DND-41 (cell line): ENCODE measurements around the gene NFKB2.

Experiments
- ATAC-seq: fragments of 200-7000 bp; cut with Tn5 transposase; 3 replicates; pipeline ENCODE4 v1.9.1; 2021; ENCODE audit warnings: low read depth; ENCODE audit not compliant: insufficient read depth
- DNase-seq: peaks from one replicate; pipeline ENCODE4 v3.0.0-alpha.2; 2020
- H2AFZ ChIP-seq: 2 replicates; pipeline ENCODE4 v1.6.0; 2012; ENCODE audit warnings: low read depth, low read length
- H3K27ac ChIP-seq: 2 replicates; pipeline ENCODE4 v1.5.1; 2012; ENCODE audit warnings: low read length, inconsistent platforms
- H3K27me3 ChIP-seq: fragments of 200-600 bp; sonication (generic); 2 replicates; pipeline ENCODE4 v1.6.0; 2012; ENCODE audit warnings: low read length, mild to moderate bottlenecking, inconsistent platforms; ENCODE audit not compliant: insufficient read depth, poor library complexity
- H3K36me3 ChIP-seq: 2 replicates; pipeline ENCODE4 v1.5.1; 2012; ENCODE audit warnings: low read length, inconsistent platforms; ENCODE audit not compliant: insufficient read depth
- H3K4me1 ChIP-seq: 2 replicates; pipeline ENCODE4 v1.5.1; 2012; ENCODE audit warnings: mild to moderate bottlenecking, low read length; ENCODE audit not compliant: insufficient read depth
- H3K4me2 ChIP-seq: 2 replicates; pipeline ENCODE4 v1.6.0; 2012; ENCODE audit warnings: mild to moderate bottlenecking, moderate library complexity, low read length, inconsistent platforms; ENCODE audit not compliant: insufficient read depth
- H3K4me3 ChIP-seq, 2 experiments: fragments of 200-600 bp in 1 of 2; shearing (Covaris generic) in 1 of 2; 2 replicates each; pipeline ENCODE4 v1.5.1; 2012 to 2016; ENCODE audit warnings: inconsistent platforms in 2 of 2, low read length in 2 of 2, mild to moderate bottlenecking in 2 of 2, low read depth in 1 of 2, moderate library complexity in 1 of 2
- H3K79me2 ChIP-seq: 2 replicates; pipeline ENCODE4 v1.6.0; 2012; ENCODE audit warnings: low read length, inconsistent platforms; ENCODE audit not compliant: insufficient read depth
- H3K9ac ChIP-seq: 2 replicates; pipeline ENCODE4 v1.6.0; 2012; ENCODE audit warnings: low read depth, mild to moderate bottlenecking, inconsistent platforms, low read length, moderate library complexity
- H3K9me3 ChIP-seq: 2 replicates; pipeline ENCODE4 v1.5.1; 2012; ENCODE audit warnings: low read length, moderate library complexity, mild to moderate bottlenecking, inconsistent platforms; ENCODE audit not compliant: insufficient read depth, severe bottlenecking
- H4K20me1 ChIP-seq: 2 replicates; pipeline ENCODE4 v1.6.0; 2012; ENCODE audit warnings: low read length; ENCODE audit not compliant: insufficient read depth
- EZH2 ChIP-seq: IDR thresholded peaks from 3 replicates; pipeline ENCODE4 v1.6.1; 2012; ENCODE audit warnings: borderline replicate concordance, low read depth, mild to moderate bottlenecking, moderate library complexity, low read length, inconsistent platforms; ENCODE audit not compliant: severe bottlenecking
- TF ChIP-seq, protein P1 (sequence below): IDR thresholded peaks from 2 replicates; pipeline ENCODE4 v1.5.1; 2012; ENCODE audit warnings: borderline replicate concordance, low read length, moderate library complexity, mild to moderate bottlenecking; ENCODE audit not compliant: poor library complexity, severe bottlenecking; ENCODE audit errors: extremely low read depth

Gene NFKB2

GRCh38 chr10:102435133-102435497, 39.6 kb downstream of the NFKB2 start:
- Histone ChIP-seq H2AFZ (peak overlapping the region; percentile 80), H3K9ac (peak overlapping the region; percentile 56), H3K4me2 (peak overlapping the region; percentile 77), H4K20me1 (no peaks in the 10 kb centered on the region), H3K4me1 (peaks cover 55% of the 10 kb centered on the region), H3K9me3 (no peaks in the 10 kb centered on the region), H3K36me3 (peaks cover 3% of the 10 kb centered on the region), H3K27me3 (no peaks in the 10 kb centered on the region), H3K27ac (peak overlapping the region; percentile 82), H3K4me3 (peak overlapping the region in 1 of 2 experiments; percentile 60; a peak in 2 of 4 replicates), H3K79me2 (peaks cover 25% of the 10 kb centered on the region)
- ATAC-seq = no peak
- no peak for DNase-seq
- TF ChIP-seq, protein P1, sequence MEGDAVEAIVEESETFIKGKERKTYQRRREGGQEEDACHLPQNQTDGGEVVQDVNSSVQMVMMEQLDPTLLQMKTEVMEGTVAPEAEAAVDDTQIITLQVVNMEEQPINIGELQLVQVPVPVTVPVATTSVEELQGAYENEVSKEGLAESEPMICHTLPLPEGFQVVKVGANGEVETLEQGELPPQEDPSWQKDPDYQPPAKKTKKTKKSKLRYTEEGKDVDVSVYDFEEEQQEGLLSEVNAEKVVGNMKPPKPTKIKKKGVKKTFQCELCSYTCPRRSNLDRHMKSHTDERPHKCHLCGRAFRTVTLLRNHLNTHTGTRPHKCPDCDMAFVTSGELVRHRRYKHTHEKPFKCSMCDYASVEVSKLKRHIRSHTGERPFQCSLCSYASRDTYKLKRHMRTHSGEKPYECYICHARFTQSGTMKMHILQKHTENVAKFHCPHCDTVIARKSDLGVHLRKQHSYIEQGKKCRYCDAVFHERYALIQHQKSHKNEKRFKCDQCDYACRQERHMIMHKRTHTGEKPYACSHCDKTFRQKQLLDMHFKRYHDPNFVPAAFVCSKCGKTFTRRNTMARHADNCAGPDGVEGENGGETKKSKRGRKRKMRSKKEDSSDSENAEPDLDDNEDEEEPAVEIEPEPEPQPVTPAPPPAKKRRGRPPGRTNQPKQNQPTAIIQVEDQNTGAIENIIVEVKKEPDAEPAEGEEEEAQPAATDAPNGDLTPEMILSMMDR = no peak
- TF ChIP-seq EZH2 = no peak

DNA sequence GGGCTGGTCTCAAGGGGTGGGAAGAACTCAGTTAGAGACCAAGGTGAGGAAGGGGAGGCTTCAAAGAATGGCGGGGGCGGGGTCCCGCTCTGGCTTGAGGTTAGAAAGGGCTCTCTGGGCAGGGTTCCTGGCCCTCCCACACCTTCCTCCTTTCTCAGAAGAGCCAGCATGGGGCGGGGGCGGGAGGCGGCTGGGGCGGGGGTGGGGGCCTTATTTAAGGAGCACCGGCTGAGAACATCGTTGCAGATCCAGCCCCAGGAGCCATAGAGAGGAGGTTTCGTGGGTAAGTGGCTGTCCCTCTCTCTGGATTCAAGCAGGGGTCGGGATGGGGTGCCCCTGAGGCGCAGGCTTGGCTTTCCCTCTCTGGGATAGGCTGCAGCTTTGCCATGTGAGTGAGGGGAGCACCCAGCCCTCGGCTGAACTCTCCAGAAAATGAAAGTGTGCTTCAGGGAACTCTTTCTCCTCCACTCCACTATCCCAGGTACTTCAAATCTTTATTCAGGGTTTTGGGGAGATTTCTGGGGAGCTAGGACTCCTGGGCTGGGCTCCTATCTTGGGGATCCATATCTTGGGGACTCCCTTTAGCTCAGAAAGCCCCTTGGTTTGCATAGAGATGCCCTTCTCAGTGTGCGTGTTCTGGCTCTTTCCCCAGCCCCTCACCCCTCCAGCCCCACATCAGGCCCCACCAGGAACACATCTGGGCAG, 40.2 kb downstream of the NFKB2 start:
- Histone ChIP-seq H4K20me1 (no peaks in the 10 kb centered on the region), H3K79me2 (peaks cover 23% of the 10 kb centered on the region), H3K27ac (peak overlapping the region; percentile 82), H3K9ac (peak overlapping the region; percentile 56), H3K4me3 (peak overlapping the region; percentile 26 to 60; a peak in 3 of 4 replicates), H3K27me3 (no peaks in the 10 kb centered on the region), H3K4me1 (peaks cover 53% of the 10 kb centered on the region), H3K36me3 (peaks cover 2% of the 10 kb centered on the region), H3K9me3 (no peaks in the 10 kb centered on the region), H3K4me2 (peak overlapping the region; percentile 77), H2AFZ (peak overlapping the region; percentile 80)
- no peak for TF ChIP-seq EZH2
- TF ChIP-seq, protein P1 = no peak
- peak; percentile 51 for ATAC-seq
- peak; percentile 77 for DNase-seq

- H3K36me3 ChIP-seq = no peaks in the 10 kb centered on the region; the same call in 1 of the 2 replicates
- H3K27ac ChIP-seq = peak overlapping the region; percentile 65
- H3K27me3 ChIP-seq = no peaks in the 10 kb centered on the region
- H3K79me2 ChIP-seq = peaks cover 16% of the 10 kb centered on the region
- ATAC-seq = no peak
- H3K9me3 ChIP-seq = no peaks in the 10 kb centered on the region
- peaks cover 49% of the 10 kb centered on the region for H3K4me1 ChIP-seq
- TF ChIP-seq, protein P1 = no peak
- no peak for TF ChIP-seq EZH2
- no peak for DNase-seq
- H2AFZ ChIP-seq = peak overlapping the region; percentile 80
- H3K4me3 ChIP-seq = peak overlapping the region; percentile 26 to 60; a peak in 3 of 4 replicates
- peak overlapping the region; percentile 77 for H3K4me2 ChIP-seq
- no peaks in the 10 kb centered on the region for H4K20me1 ChIP-seq
- peak overlapping the region; percentile 56 for H3K9ac ChIP-seq
Observed at GRCh38 chr10:102436312-102436711, 40.8 kb downstream of the NFKB2 start.
